A549 (cell line): ENCODE results near the gene TPM2.

Experiments used
- BCL3 ChIP-seq: fragments of >200 bp; sonication (Bioruptor Twin); formaldehyde crosslinking; IDR thresholded peaks from 3 replicates; pipeline ENCODE4 v1.6.1; 2016
- BHLHE40 ChIP-seq: IDR thresholded peaks from 2 replicates; pipeline ENCODE4 v1.6.1; 2012; ENCODE audit warnings: low read depth, low read length, inconsistent platforms
- CHD2 ChIP-seq: fragments of 150-350 bp; IDR thresholded peaks from 2 replicates; pipeline ENCODE4 v1.6.1; 2014; ENCODE audit warnings: low read length; ENCODE audit not compliant: partially characterized antibody
- CTCF ChIP-seq: fragments of >200 bp; sonication (Bioruptor Twin); formaldehyde crosslinking; IDR thresholded peaks from 3 replicates; pipeline ENCODE4 v1.5.1; 2016
- EP300 ChIP-seq, 2 experiments: fragments of >200 bp; sonication (Bioruptor Twin); formaldehyde crosslinking; IDR thresholded peaks; 2 replicates in 1 of 2; 3 replicates in 1 of 2; pipeline ENCODE4 v1.6.1; 2016 to 2017
- HOXA7 ChIP-seq: fragments of 250-450 bp; sonication (Bioruptor Pico); IDR thresholded peaks from 2 replicates; pipeline ENCODE4 v1.5.0; 2020; ENCODE audit warnings: mild to moderate bottlenecking, moderate library complexity
- MYC ChIP-seq: IDR thresholded peaks from 2 replicates; pipeline ENCODE4 v1.6.1; 2012; ENCODE audit warnings: mild to moderate bottlenecking, inconsistent platforms, low read length, improper control_type of control experiment, borderline replicate concordance
- PBX3 ChIP-seq: IDR thresholded peaks from 2 replicates; pipeline ENCODE4 v1.6.1; 2012
- POLR2A ChIP-seq: IDR thresholded peaks from 2 replicates; pipeline ENCODE4 v1.6.1; 2012; ENCODE audit warnings: mild to moderate bottlenecking, low read length
- REST ChIP-seq: fragments of 200-600 bp; sonication (generic); IDR thresholded peaks from 2 replicates; pipeline ENCODE4 v1.6.1; 2016; ENCODE audit warnings: antibody characterized with exemption, mild to moderate bottlenecking, moderate library complexity
- RNF2 ChIP-seq: fragments of 200-600 bp; sonication (generic); IDR thresholded peaks from 2 replicates; pipeline ENCODE4 v1.6.1; 2016; ENCODE audit warnings: low read depth, mild to moderate bottlenecking, antibody characterized with exemption, moderate library complexity, borderline replicate concordance
- SMC3 ChIP-seq: fragments of >200 bp; sonication (Bioruptor Twin); formaldehyde crosslinking; IDR thresholded peaks from 3 replicates; pipeline ENCODE4 v1.6.1; 2018; ENCODE audit warnings: inconsistent platforms
- TP53 ChIP-seq: fragments of 250-450 bp; sonication (Bioruptor Pico); IDR thresholded peaks from 2 replicates; pipeline ENCODE4 v1.5.0; 2021; ENCODE audit warnings: mild to moderate bottlenecking, moderate library complexity
- ZFP36 ChIP-seq: fragments of 450-650 bp; IDR thresholded peaks from 2 replicates; pipeline ENCODE4 v1.6.1; 2014; ENCODE audit warnings: borderline replicate concordance; ENCODE audit not compliant: partially characterized antibody

GRCh38 chr9:35710818-35711500 is 21.2 kb upstream of the TPM2 start:
- TF ChIP-seq HOXA7 (CRISPR knock-in tag) (no peak), POLR2A (no peak), CTCF (no peak), REST (no peak), SMC3 (no peak), ZFP36 (no peak), BHLHE40 (no peak), EP300 (IDR thresholded peaks at IDR 0.05) (no peak), MYC (no peak), BCL3 (no peak), CHD2 (no peak), RNF2 (no peak), TP53 (CRISPR knock-in tag) (no peak), PBX3 (no peak)
